IMR-90 (cell line): Measurements from ENCODE around the gene A4GALT. TPM values are rescaled to one million over a fixed set of nuclear protein-coding genes. Genes with fewer than 3 reads are reported as not detected.

Source experiments
- ATAC-seq: fragments of 200-7000 bp; cut with Tn5 transposase; 2 replicates; pipeline ENCODE4 v1.9.1; 2020; ENCODE audit warnings: low read depth, mild to moderate bottlenecking, moderate library complexity
- BruUV-seq: library from RNA; stranded (reverse); fragments of 400-500 nt; replicated peaks from 2 replicates; lab custom pipeline; 2021; lab: Mats Ljungman, UMichigan
- CTCF ChIA-PET: fragments of 300-600 bp; formaldehyde crosslinking; extraction: SDS; loops from one replicate; lab custom pipeline; 2021; ENCODE audit warnings: antibody characterized with exemption; lab: Yijun Ruan, JAX
- POLR2A ChIA-PET: fragments of 300-600 bp; sonication (Branson Sonifier 250); formaldehyde crosslinking; loops from one replicate; lab custom pipeline; 2022; ENCODE audit warnings: antibody characterized with exemption; ENCODE audit not compliant: unreplicated experiment; lab: Charles Lee
- DNase-seq: peaks from one replicate; pipeline ENCODE4 v3.0.0; 2013
- H2AFZ ChIP-seq: replicated peaks from 2 replicates; pipeline ENCODE3; 2013; ENCODE audit warnings: low read length, mild to moderate bottlenecking; ENCODE audit not compliant: poor library complexity
- H2AK5ac ChIP-seq: 2 replicates; pipeline ENCODE4 v1.6.1; 2013; ENCODE audit warnings: low read depth, low read length, inconsistent platforms
- H2AK9ac ChIP-seq: replicated peaks from 2 replicates; pipeline ENCODE3; 2013; ENCODE audit warnings: mild to moderate bottlenecking, low read depth, low read length, moderate library complexity; ENCODE audit not compliant: poor library complexity
- H2BK120ac ChIP-seq: 2 replicates; pipeline ENCODE4 v1.6.1; 2013; ENCODE audit warnings: low read depth, low read length, inconsistent platforms
- H2BK15ac ChIP-seq: 3 replicates; pipeline ENCODE4 v1.6.1; 2013; ENCODE audit warnings: low read depth, low read length, inconsistent platforms
- H2BK20ac ChIP-seq: 2 replicates; pipeline ENCODE4 v1.6.1; 2013; ENCODE audit warnings: low read depth, mild to moderate bottlenecking, inconsistent platforms, low read length, moderate library complexity
- H2BK5ac ChIP-seq: 2 replicates; pipeline ENCODE4 v1.6.1; 2013; ENCODE audit warnings: mild to moderate bottlenecking, low read depth, low read length, inconsistent platforms; ENCODE audit not compliant: poor library complexity, severe bottlenecking
- H3K14ac ChIP-seq: replicated peaks from 2 replicates; pipeline ENCODE4 v1.6.1; 2013; ENCODE audit warnings: low read depth, low read length, inconsistent platforms
- H3K18ac ChIP-seq: 2 replicates; pipeline ENCODE4 v1.6.1; 2013; ENCODE audit warnings: low read depth, low read length, control low read depth
- H3K23ac ChIP-seq: 2 replicates; pipeline ENCODE4 v1.6.1; 2013; ENCODE audit warnings: low read depth, low read length, inconsistent platforms
- H3K27ac ChIP-seq: 2 replicates; pipeline ENCODE4 v1.5.1; 2013; ENCODE audit warnings: mild to moderate bottlenecking, control low read depth, low read length; ENCODE audit not compliant: insufficient read depth
- H3K27me3 ChIP-seq: 2 replicates; pipeline ENCODE4 v1.6.1; 2013; ENCODE audit warnings: low read length; ENCODE audit not compliant: control insufficient read depth, insufficient read depth
- H3K36me3 ChIP-seq: 2 replicates; pipeline ENCODE4 v1.6.1; 2013; ENCODE audit warnings: low read length, mixed read lengths; ENCODE audit not compliant: control insufficient read depth, insufficient read depth
- H3K4ac ChIP-seq: 2 replicates; pipeline ENCODE4 v1.6.1; 2013; ENCODE audit warnings: low read depth, low read length, inconsistent platforms
- H3K4me1 ChIP-seq: 2 replicates; pipeline ENCODE4 v1.6.1; 2013; ENCODE audit warnings: low read length, mixed read lengths; ENCODE audit not compliant: control insufficient read depth, insufficient read depth
- H3K4me2 ChIP-seq: 2 replicates; pipeline ENCODE4 v1.6.1; 2013; ENCODE audit warnings: low read depth, mild to moderate bottlenecking, control low read depth, low read length, moderate library complexity
- H3K4me3 ChIP-seq: 2 replicates; pipeline ENCODE4 v1.5.1; 2013; ENCODE audit warnings: low read depth, mild to moderate bottlenecking, control low read depth, low read length, moderate library complexity; ENCODE audit not compliant: insufficient read depth
- H3K56ac ChIP-seq: 2 replicates; pipeline ENCODE4 v1.6.1; 2013; ENCODE audit warnings: low read length, inconsistent platforms; ENCODE audit not compliant: insufficient read depth; ENCODE audit errors: extremely low read depth
- H3K79me1 ChIP-seq, 2 experiments: 2 replicates each; pipeline ENCODE4 v1.6.1; 2013; ENCODE audit warnings: low read length in 2 of 2, inconsistent platforms in 1 of 2, low read depth in 1 of 2
- H3K9ac ChIP-seq: 2 replicates; pipeline ENCODE4 v1.6.1; 2013; ENCODE audit warnings: low read depth, low read length, control low read depth
- H3K9me1 ChIP-seq: 2 replicates; pipeline ENCODE4 v1.6.1; 2013; ENCODE audit warnings: low read length, inconsistent platforms; ENCODE audit not compliant: insufficient read depth
- H3K9me3 ChIP-seq: 2 replicates; pipeline ENCODE4 v1.6.1; 2013; ENCODE audit warnings: low read length; ENCODE audit not compliant: control insufficient read depth, insufficient read depth
- H4K20me1 ChIP-seq: 2 replicates; pipeline ENCODE4 v1.6.1; 2013; ENCODE audit warnings: low read length, inconsistent platforms; ENCODE audit not compliant: insufficient read depth
- H4K5ac ChIP-seq: 2 replicates; pipeline ENCODE4 v1.6.1; 2013; ENCODE audit warnings: mild to moderate bottlenecking, low read depth, low read length, control low read depth
- H4K8ac ChIP-seq, 2 experiments: 2 replicates each; pipeline ENCODE4 v1.6.1; 2013; ENCODE audit warnings: low read depth in 2 of 2, low read length in 2 of 2, control low read depth in 1 of 2, inconsistent platforms in 1 of 2
- H4K91ac ChIP-seq: 2 replicates; pipeline ENCODE4 v1.6.1; 2013; ENCODE audit warnings: low read depth, low read length, inconsistent platforms; ENCODE audit not compliant: insufficient read depth
- BHLHE40 ChIP-seq: fragments of 150-350 bp; IDR thresholded peaks from 2 replicates; pipeline ENCODE4 v1.6.1; 2016; ENCODE audit warnings: mild to moderate bottlenecking, low read depth, low read length
- CEBPB ChIP-seq: IDR thresholded peaks from 2 replicates; pipeline ENCODE4 v1.6.1; 2012; ENCODE audit warnings: low read depth, low read length, improper control_type of control experiment
- CHD1 ChIP-seq: IDR thresholded peaks from 2 replicates; pipeline ENCODE4 v1.6.1; 2012; ENCODE audit warnings: low read depth, low read length, improper control_type of control experiment
- FOS ChIP-seq: fragments of 150-350 bp; IDR thresholded peaks from 2 replicates; pipeline ENCODE4 v1.6.1; 2016; ENCODE audit warnings: low read depth, low read length
- MAFK ChIP-seq: IDR thresholded peaks from 2 replicates; pipeline ENCODE4 v1.6.1; 2012; ENCODE audit warnings: low read depth, low read length, improper control_type of control experiment
- MAZ ChIP-seq: IDR thresholded peaks from 2 replicates; pipeline ENCODE4 v1.6.1; 2012; ENCODE audit warnings: low read depth, mild to moderate bottlenecking, low read length, improper control_type of control experiment, moderate library complexity, borderline replicate concordance
- MXI1 ChIP-seq: IDR thresholded peaks from 2 replicates; pipeline ENCODE4 v1.6.1; 2012; ENCODE audit warnings: low read depth, mild to moderate bottlenecking, low read length, moderate library complexity, borderline replicate concordance
- NFE2L2 ChIP-seq: fragments of 150-350 bp; IDR thresholded peaks from 2 replicates; pipeline ENCODE4 v1.6.1; 2016; ENCODE audit warnings: low read depth, mild to moderate bottlenecking, low read length
- POLR2A ChIP-seq: IDR thresholded peaks from 2 replicates; pipeline ENCODE4 v1.6.1; 2012; ENCODE audit warnings: mild to moderate bottlenecking, low read depth, low read length
- RAD21 ChIP-seq: IDR thresholded peaks from 2 replicates; pipeline ENCODE4 v1.6.1; 2012; ENCODE audit warnings: low read length, improper control_type of control experiment
- RCOR1 ChIP-seq: IDR thresholded peaks from 2 replicates; pipeline ENCODE4 v1.6.1; 2012; ENCODE audit warnings: mild to moderate bottlenecking, low read length, improper control_type of control experiment; ENCODE audit not compliant: insufficient replicate concordance
- RFX5 ChIP-seq: IDR thresholded peaks from 2 replicates; pipeline ENCODE4 v1.8.0; 2012; ENCODE audit warnings: low read depth, mild to moderate bottlenecking, low read length, moderate library complexity
- SMC3 ChIP-seq: fragments of 150-350 bp; IDR thresholded peaks from 2 replicates; pipeline ENCODE4 v1.6.1; 2016; ENCODE audit warnings: low read depth, mild to moderate bottlenecking, antibody characterized with exemption, low read length, moderate library complexity
- WGBS, 2 experiments: methylation state at CpG; one replicate each; pipeline versions ENCODE4 v1.1.5 to v1.1.7; 2013; ENCODE audit warnings: missing lambda C conversion rate in 2 of 2; ENCODE audit not compliant: insufficient read length in 1 of 2; ENCODE audit errors: extremely low coverage in 2 of 2; 5-methylcytosine and 5-hydroxymethylcytosine counted together
- dilution Hi-C: fragments of 300-500 bp; cut with HindIII; formaldehyde crosslinking; loops from one replicate; pipeline ENCODE4 v1.14.3; 2018; ENCODE audit warnings: low sequenced_read_pairs; ENCODE audit not compliant: unreplicated experiment
- in situ Hi-C: fragments of 300-500 bp; cut with MboI; formaldehyde crosslinking; loops from 3 replicates; pipeline ENCODE4 v1.14.3; 2019; ENCODE audit warnings: low sequenced_read_pairs, inconsistent platforms, mixed read lengths
- intact Hi-C: fragments of 100-400 bp; cut with micrococcal nuclease; formaldehyde crosslinking; loops from 2 replicates; pipeline ENCODE4 v1.10.0; 2022
- polyA plus RNA-seq, 3 experiments: library from polyadenylated mRNA; depleted of rRNA; stranded (reverse); fragments of >200 nt; gene quantifications; 2 replicates each; pipeline ENCODE4 v1.2.3, GENCODE V29; 2012; ENCODE audit warnings: low replicate concordance in 1 of 3
- total RNA-seq: library from RNA; depleted of rRNA; stranded (reverse); fragments of >200 nt; gene quantifications from 2 replicates; pipeline ENCODE4 v1.2.3, GENCODE V29; 2012
- TF ChIP-seq, protein P1 (sequence below): fragments of 150-350 bp; IDR thresholded peaks from 2 replicates; pipeline ENCODE4 v1.6.1; 2016; ENCODE audit warnings: low read depth, mild to moderate bottlenecking, low read length, moderate library complexity, borderline replicate concordance
- TF ChIP-seq, protein P2 (sequence below): fragments of 150-350 bp; IDR thresholded peaks from 2 replicates; pipeline ENCODE4 v1.6.1; 2017; ENCODE audit warnings: mild to moderate bottlenecking, antibody characterized with exemption, low read length, low read depth
- TF ChIP-seq, protein P3 (sequence below): conservative IDR thresholded peaks from 2 replicates; pipeline ENCODE4 v1.5.1; 2012; ENCODE audit warnings: mild to moderate bottlenecking, low read depth, low read length, improper control_type of control experiment

Gene A4GALT
- total and polyA plus RNA-seq, 2 of the 4 experiments (the other 2 are of a cell fraction) = 1.6 to 6.1 TPM

- BruUV-seq = no TSS peak
- in situ Hi-C loops = no loop called here
- Histone ChIP-seq H3K79me1 (peaks cover 0 to 3% of the 10 kb centered on the region in 2 experiments; a peak in 1 of 4 replicates), H3K4me1 (peaks cover 12% of the 10 kb centered on the region), H3K9ac (no peak overlapping the region), H4K5ac (no peak overlapping the region), H4K8ac (peak overlapping the region in 1 of 2 experiments; percentile 50; a peak in 1 of 4 replicates), H3K27ac (peak overlapping the region; percentile 58), H4K20me1 (no peaks in the 10 kb centered on the region), H3K27me3 (no peaks in the 10 kb centered on the region), H3K23ac (0 out of 2 replicates have a peak overlapping the region, but pooled peaks have one; percentile 17), H3K56ac (no peak overlapping the region), H3K4me3 (no peak overlapping the region), H2AK9ac (no peak overlapping the region), H3K18ac (no peak overlapping the region), H3K4me2 (no peak overlapping the region), H2BK15ac (peak overlapping the region; percentile 66; the same call in 1 of the 3 replicates), H3K9me1 (peaks cover 12% of the 10 kb centered on the region), H3K14ac (no peak overlapping the region; the same call in 1 of the 2 replicates), H2AFZ (no peak overlapping the region), H3K9me3 (peaks cover 2% of the 10 kb centered on the region), H2BK5ac (no peak overlapping the region), H2AK5ac (peak overlapping the region; percentile 54; the same call in 1 of the 2 replicates), H3K36me3 (no peaks in the 10 kb centered on the region), H2BK120ac (peak overlapping the region; percentile 70; the same call in 1 of the 2 replicates), H2BK20ac (no peak overlapping the region), H4K91ac (0 out of 2 replicates have a peak overlapping the region, but pooled peaks have one; percentile 30), H3K4ac (peak overlapping the region; percentile 46; the same call in 1 of the 2 replicates)
- no CpG with 5 or more reads among the region's 7 CpGs for WGBS, 2 experiments
- TF ChIP-seq CHD1 = no peak
- no peak for TF ChIP-seq POLR2A
- TF ChIP-seq, protein P1, sequence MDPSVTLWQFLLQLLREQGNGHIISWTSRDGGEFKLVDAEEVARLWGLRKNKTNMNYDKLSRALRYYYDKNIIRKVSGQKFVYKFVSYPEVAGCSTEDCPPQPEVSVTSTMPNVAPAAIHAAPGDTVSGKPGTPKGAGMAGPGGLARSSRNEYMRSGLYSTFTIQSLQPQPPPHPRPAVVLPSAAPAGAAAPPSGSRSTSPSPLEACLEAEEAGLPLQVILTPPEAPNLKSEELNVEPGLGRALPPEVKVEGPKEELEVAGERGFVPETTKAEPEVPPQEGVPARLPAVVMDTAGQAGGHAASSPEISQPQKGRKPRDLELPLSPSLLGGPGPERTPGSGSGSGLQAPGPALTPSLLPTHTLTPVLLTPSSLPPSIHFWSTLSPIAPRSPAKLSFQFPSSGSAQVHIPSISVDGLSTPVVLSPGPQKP = no peak
- no peak for TF ChIP-seq MAFK
- TF ChIP-seq, protein P2, sequence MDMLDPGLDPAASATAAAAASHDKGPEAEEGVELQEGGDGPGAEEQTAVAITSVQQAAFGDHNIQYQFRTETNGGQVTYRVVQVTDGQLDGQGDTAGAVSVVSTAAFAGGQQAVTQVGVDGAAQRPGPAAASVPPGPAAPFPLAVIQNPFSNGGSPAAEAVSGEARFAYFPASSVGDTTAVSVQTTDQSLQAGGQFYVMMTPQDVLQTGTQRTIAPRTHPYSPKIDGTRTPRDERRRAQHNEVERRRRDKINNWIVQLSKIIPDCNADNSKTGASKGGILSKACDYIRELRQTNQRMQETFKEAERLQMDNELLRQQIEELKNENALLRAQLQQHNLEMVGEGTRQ = no peak
- no peak for TF ChIP-seq RFX5
- TF ChIP-seq RCOR1 = no peak
- TF ChIP-seq CEBPB = no peak
- TF ChIP-seq MXI1 = no peak
- no peak for TF ChIP-seq FOS
- TF ChIP-seq NFE2L2 = no peak
- no peak for TF ChIP-seq SMC3
- no peak for TF ChIP-seq MAZ
- TF ChIP-seq RAD21 = no peak
- TF ChIP-seq, protein P3, sequence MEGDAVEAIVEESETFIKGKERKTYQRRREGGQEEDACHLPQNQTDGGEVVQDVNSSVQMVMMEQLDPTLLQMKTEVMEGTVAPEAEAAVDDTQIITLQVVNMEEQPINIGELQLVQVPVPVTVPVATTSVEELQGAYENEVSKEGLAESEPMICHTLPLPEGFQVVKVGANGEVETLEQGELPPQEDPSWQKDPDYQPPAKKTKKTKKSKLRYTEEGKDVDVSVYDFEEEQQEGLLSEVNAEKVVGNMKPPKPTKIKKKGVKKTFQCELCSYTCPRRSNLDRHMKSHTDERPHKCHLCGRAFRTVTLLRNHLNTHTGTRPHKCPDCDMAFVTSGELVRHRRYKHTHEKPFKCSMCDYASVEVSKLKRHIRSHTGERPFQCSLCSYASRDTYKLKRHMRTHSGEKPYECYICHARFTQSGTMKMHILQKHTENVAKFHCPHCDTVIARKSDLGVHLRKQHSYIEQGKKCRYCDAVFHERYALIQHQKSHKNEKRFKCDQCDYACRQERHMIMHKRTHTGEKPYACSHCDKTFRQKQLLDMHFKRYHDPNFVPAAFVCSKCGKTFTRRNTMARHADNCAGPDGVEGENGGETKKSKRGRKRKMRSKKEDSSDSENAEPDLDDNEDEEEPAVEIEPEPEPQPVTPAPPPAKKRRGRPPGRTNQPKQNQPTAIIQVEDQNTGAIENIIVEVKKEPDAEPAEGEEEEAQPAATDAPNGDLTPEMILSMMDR = no peak
- TF ChIP-seq BHLHE40 = no peak
- ATAC-seq (no peak), DNase-seq (peak; percentile 43)
- intact Hi-C loops = no loop called here
- CTCF ChIA-PET = no interaction called here
- dilution Hi-C loops = no loop called here
- POLR2A ChIA-PET = no interaction called here
Observed at GRCh38 chr22:42676059-42676607, 44.5 kb downstream of the A4GALT start.
